Hematopoietic multipotent progenitor cell treated with erythropoietin and hydrocortisone succinate and interleukin-3 and kit ligand, for 15 days (in vitro differentiated cells): Measurements from ENCODE around the gene IL17C.
A peak's percentile ranks its signal among the peaks of the same experiment; 100 is the strongest.
"Not testable (repeated sequence)": the region's sequence is repeated elsewhere in the genome, so short reads cannot be mapped to it uniquely, and the experiment has no call there.

ENCODE experiments used
- DNase-seq: peaks from one replicate; pipeline ENCODE4 v3.0.0-alpha.2; 2015; ENCODE audit warnings: low spot score

IL17C gene

DNA sequence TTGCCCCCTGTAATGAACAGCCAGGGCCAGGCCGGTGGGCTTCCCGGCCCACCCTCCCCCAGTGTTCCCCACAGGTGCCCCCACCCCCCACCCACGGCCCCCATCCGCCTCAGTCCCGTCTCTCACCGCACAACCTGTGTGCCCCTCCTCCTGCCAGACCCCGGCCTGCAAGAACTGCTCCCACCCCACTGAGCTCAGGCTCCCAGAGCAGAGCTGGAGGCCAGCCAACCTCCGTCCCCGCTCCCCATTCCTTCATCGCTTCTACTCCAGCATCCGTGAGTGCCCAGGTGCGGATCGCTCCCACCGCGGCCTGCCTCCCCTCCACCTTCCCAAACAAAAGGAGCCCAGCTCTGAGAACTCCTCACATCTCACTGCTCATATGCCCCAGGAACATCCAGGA is 20.3 kb downstream of the IL17C start:
- no peak for DNase-seq

DNA sequence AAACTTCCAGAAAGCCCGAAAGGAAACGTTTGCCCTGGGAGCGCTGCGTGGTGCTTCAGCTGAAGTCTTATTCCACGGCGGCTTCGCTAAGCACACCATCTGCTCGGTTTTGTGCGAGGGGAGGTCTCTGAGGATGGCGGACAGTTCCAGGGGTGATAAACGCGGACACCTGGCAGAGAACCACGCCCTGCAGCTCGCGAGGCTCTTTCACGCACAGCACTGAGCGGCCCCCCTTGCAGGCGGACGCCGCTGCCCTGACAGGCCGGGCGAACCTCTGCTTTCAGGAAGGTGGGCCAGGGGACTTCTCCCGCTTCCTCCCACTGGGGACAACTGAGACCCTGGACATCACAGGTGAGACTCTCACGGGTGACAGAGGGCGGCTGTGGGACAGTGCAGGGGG is 20.8 kb downstream of the IL17C start:
- DNase-seq = no peak

DNA sequence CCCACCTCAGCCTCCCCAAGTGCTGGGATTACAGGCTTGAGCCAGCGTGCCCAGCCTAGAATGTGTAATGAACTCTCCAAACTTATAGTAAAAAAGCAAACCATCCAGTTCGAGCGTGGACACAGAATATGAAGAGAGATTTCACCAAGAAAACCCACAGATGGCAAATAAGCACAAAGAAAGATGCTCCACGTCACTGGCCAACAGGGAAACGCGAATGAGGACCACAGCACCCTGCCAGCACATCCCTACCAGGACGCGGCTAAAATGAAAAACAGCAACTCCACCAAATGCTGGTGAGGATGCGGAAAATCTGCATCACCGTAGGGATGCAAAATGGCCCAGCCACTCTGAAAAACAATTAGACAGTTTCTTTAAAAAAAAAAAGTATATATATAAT is 23.1 kb downstream of the IL17C start:
- no peak for DNase-seq

DNA sequence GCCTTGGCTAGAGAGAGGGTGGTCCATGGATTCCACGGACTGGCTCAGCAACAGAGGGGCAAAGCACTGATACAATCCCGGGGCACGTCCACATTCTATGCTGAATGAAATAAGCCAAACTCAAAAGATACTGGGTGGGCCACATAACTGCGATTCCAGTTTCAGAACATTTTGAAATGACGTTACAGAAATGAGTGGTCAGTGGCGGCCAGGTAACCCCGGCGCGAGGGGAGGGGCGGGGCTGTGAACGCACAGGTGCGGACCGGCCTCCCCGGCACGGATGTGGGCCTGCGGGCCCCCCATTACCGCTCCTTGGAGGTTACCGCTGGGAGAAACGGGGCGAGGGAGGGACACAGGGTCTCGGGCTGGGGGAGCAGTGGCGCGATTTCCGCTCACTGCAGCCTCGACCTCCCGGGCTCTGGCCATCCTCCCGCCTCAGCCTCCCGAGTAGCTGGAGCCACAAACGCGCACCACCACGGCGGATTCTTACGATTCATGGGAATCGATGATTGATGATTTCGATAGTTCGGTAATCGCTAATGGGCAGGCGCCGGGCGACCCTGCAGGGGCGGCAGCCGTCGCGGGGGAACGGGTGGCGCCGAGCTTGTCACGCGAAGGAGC is 24.0 kb downstream of the IL17C start:
- no peak for DNase-seq

DNA sequence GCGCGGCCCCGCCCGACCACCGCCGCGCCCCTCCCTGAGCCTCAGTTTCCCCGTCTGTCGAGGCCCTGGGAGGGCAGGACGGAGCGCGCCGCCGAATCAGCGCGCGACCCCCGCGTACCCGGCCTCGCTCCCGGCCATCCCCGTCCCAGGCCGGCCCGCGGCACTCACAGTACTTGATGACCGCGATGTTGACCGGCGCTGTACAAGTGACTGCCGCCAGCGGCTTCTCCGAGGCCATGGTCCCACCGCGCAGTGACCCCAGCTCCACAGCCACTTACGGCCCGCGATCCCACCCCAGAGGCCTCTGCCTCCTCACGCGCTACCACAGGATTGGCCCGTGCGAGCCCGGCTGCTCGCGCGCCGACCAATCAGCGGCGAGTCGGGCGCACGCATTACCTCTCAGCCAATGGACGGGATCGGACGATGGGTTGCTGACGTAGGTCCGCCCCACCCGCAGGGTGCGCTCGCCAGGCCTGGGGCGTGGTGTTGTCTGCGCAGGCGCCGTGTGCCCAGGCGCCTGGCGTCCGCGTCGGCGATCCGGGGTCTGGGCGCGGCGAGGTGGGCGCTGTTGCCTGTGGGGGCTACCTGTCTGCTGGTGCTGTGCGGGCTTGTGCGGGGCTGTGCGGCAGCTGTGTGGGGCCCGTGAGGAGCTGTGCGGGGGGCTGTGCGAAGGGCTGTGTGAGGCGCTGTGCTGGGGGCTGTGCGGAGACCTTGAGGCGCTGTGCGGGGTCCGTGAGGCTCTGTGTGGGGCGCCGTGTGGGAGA is 24.7 kb downstream of the IL17C start, which contains the start of gene MVD:
Gene MVD (minus strand): TSS at position 249 of the 764 bp plus-strand sequence. CDS start 11 bp downstream, at position 238.
- peak; percentile 98 for DNase-seq

DNA sequence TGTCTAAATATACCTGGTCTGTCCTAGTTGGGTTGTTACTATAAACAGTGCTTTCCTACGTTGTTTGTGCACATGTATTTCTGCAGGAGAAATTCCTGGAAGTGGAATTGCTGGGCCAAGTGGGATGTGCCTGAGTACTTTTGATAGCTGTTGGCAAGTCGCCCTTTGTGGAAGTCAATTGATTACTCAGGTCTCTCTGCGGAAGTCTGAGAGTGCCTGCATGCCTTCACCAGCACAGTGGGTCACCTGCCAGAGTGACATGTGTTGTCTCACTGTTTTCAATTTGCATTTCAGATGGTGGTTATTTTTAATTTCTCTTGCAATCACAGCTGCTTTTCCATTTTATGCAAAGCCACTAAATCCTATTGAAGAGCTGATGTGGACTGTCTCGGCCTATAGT is 26.8 kb downstream of the IL17C start:
- DNase-seq = no peak

DNA sequence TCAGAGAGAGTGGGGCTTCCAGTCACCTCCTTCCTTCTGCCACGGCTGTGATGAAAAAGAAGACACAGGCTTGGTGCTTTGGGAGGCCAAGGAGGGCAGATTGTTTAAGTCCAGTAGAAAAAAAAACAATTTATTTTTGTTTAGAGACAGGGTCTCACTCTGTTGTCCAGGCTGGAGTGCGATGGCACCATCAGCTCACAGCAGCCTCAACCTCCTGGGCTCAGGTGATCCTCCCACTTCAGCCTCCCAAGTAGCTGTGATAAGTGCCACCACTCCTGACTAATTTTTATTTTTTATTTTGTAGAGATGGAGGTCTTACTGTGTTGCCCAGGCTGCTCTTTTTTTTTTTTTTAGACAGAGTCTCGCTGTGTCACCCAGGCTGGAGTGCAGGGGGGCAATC is 27.2 kb downstream of the IL17C start:
- DNase-seq = no peak

DNA sequence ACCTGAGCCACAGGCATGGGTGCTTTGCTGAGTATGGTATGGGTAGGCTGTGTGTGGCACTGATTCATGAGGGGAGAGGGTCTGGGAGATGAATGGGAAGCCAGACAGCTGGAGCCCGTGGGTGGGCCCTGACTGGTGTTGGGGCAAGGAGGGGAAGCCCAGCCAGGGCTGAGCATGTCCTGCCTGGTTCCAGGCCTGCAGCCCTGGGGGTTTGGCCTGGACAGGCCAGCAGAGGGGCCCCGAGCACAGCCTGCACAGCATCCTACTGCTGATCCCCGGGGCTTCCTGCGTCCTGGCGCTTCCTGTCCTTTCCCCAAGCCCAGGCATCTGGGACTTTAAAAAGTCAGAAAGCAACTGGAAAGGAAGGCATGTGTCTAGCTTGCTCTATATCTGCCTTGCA is 29.1 kb downstream of the IL17C start:
- DNase-seq = no peak

DNA sequence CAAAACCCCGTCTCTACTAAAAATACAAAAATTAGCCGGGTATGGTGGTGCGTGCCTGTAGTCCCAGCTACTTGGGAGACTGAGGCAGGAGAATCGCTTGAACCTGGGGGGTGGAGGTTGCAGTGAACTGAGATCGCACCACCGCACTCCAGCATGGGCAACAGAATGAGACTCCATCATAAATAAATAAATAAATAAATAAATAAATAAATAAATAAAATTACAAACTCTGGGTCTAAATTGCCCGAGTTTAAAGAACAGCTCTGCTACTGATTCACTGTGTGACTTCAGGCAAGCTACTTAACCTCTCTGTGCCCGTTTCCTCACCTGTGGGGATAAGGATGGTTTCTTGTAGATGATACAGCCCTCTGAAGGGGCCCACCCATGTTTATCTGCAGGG is 31.1 kb downstream of the IL17C start:
- not testable (repeated sequence) for DNase-seq

DNA sequence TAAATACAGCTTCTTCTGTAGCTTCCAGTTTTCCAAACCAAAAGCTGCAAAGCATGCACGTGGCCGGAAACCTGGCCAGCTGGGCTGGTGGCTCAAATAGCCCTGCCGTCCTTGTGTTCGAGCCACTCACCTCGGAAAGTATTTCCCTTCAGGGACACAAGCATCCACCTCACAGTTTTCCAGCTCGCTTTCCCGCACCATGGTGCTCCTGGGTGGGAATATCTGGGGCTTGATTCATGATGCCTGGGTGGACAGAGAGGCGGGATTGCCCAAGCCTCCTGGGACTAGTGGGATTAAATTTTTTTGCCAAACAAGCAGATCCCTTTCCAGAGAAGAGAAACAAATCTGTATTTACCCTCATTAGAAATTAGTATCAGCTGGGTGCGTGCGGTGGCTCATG is 31.6 kb downstream of the IL17C start:
- DNase-seq = no peak

DNA sequence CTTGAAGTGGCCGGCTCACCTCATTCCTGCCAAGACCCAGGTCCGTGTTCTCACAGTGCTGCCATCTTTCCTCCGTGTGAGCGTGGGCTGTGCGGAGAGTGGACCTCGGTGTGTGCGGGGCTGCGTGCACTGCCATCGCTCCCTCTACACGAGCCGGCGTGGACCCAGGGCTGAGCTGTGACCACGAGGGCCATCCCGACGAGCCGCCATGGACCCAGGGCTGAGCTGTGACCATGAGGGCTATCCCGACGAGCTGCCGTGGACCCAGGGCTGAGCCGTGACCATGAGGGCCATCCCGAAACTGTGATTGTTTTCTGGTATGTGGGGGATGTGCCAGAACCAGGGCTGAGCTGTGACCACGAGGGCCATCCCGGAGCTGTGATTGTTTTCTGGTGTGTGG is 33.4 kb downstream of the IL17C start:
- no peak for DNase-seq

DNA sequence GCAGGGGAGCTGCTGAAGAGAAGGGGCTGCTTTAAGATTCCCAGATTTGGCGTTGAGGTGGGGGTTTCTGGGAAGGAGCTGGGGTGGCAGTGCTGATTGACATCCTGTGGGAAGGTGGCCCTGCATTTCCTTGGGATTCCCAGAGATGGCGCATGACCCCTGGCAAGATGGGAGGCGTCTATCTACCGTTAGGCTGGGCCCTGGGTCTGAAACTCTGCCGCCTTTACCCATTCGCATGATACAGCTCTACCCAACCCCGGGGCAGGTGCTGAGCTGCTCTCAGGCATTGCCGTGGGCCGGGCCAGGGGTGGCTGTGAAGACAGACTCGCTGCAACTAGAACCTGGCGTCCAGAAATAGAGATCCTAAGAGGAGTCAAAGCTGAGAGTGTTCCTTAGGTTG is 34.4 kb downstream of the IL17C start:
- DNase-seq = no peak

DNA sequence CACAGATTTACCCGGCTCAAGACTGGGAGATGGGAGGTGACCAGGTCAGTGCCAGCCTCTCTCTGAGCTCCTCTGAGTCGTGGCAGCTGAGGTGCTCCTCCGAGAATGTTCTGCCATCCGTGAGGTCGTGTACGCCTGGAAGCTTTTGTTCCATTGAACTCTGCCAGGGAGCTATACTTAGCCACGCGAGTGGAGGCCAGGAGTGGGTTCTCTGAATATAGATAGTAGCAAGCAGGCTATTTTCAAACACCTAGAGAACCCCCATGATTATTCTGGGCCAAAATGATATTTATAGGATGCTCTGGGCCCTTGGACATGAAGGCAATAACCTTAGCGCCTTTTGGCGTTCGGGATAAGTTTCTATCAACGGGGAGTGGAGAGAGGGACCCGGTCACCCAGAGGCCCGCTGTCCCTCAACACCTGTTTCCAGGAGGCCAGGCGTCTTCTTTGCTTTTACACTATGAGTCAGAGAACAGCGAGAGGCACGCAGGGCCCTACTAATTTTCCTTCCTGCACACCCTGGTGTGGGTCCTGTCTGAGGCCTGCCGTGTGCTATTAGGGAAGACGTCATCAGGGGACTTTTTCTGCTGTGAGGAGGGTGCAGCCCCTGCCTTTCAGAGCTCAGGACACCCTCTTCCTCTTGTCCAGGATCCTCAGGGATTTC is 35.5 kb downstream of the IL17C start:
- DNase-seq = no peak

DNA sequence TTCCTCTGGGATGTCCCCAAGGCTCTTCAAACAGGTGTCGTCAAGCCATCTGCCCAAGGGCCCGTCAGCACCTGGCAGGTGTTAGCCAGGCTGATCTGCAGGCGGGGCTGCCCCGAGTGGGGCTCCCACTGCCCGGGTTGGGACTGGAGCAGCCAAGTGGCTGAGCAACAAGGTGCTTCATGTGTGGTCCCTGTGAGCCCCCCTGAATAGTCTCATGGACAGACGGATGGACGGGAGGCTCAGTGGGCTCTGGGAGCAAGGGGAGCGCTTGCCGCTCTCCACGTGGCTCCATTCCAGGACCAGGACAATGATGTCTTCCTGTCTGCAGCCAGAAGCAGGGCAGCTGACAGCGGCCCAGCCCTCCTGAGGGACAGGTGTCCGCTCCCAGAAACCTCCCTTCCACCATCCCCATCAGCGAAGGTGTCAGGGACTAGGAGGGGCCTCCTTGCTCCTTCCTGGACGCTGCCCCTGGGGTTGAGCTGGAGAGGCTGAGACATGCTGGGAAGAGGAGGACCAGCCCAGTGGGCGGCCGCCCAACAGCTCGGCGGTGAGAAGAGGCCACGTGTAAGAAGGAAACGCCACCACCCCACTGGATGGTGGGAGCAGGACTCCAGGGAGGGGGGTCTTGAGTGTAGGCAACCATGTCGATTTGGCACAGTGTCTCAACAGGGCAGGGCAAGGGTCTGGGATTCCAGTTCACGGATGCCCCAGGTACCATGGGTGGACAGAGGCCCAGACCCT is 38.3 kb downstream of the IL17C start:
- DNase-seq = no peak

DNA sequence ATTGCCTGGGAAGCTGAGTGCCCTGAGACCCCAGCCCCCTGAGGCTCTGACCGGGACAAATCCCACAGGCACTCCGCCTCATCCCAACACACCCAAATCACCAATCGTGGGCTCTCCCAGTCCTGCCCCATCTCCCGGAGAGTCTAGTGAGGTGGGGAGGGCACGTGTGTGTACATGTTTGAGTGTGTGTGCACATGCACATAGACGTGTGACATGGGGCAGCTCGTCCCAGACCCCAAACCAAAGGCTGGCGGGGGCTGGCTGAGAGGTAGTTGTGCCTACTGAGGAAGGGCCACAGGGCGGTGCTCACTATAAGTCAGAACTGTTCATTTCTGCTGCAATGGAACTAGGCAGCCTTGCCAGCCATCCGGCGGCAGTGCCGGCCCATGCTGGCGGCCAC is 39.3 kb downstream of the IL17C start:
- no peak for DNase-seq

DNA sequence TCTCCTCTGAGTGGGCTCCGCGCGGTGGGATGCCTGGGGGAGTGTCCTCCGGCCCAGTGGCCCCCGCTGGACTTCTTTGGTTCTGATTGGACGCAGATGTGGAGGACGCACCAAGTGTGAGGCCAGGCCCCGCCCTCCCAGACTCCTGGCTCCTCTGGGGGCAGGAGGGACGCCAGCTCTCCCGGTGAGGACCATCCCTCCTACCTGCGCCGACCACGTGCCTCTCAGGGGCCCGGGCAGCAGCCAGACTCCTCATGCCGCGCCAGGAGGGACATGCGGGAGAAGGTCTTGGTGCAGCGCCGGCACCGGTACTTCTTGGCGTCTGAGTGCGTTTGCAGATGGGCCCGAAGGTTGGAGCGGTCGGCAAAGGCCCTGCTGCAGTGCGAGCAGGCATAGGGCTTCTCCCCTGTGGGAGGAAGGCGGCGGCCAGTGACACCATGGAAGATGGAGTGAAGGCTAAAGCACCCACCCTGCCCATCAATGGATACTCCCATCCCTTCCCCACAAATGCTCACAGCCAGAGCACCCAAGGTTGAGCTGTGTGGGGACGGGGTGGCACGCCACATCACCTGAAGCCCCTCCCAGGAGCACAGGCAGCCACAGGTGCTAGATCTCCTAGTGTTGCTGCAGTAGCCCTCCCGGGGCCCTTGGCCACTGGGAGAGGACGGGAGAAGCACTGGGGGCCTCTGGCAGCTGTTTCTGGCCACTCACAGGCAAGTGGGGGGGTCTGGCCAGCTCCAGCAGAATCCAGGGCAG is 40.0 kb downstream of the IL17C start:
- no peak for DNase-seq

DNA sequence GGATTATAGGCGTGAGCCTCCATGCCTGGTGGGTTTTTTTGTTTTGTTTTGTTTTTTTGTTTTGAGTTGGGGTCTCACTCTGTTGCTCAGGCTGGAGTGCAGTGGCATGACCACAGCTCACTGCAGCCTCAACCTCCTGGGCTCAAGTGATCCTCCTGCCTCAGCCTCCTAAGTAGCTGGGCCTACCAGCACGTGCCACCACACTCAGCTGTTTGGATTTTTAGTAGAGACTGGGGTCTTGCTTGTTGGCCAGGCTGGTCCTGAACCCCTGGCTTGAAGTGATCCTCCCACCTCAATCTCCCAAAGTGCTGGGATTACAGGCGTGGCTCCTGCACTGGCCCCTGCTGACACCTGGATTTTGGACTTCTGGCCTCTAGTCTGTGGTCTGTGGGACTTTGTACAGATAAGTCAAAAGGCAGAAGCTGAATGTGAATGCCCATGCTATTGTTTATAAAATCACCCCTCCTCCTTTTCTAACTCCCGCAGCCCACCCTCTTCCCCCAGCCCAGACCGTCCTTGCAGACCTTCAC is 42.2 kb downstream of the IL17C start:
- no peak for DNase-seq

DNA sequence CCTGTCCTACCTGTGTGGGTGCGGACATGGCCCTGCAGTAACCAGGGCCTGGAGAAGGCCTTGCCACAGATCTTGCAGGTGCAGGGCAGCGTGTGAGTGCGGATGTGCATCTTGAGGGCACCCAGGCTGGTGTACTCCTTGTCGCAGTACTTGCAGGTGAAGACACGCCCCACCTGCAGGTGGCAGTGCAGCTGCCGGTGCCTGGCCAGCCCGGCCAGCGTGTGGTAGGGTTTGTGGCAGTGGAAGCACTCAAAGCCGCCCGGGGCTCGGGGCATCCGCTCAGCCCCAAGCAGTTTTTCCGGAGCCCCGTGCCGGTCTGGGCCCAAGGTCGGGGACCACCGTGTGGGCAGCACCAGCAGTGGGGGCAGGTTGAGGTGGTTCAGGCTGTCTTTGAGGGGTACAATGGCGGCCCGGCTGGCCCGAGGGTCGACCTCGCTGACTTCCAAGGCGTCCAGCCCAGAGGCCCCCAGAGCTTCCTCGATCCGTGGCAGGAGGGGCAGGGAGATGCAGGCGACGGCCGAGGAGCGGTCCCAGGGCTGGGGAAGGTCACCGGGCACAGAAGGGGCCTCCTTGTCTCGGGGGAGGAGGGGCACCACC is 42.8 kb downstream of the IL17C start:
- no peak for DNase-seq

DNA sequence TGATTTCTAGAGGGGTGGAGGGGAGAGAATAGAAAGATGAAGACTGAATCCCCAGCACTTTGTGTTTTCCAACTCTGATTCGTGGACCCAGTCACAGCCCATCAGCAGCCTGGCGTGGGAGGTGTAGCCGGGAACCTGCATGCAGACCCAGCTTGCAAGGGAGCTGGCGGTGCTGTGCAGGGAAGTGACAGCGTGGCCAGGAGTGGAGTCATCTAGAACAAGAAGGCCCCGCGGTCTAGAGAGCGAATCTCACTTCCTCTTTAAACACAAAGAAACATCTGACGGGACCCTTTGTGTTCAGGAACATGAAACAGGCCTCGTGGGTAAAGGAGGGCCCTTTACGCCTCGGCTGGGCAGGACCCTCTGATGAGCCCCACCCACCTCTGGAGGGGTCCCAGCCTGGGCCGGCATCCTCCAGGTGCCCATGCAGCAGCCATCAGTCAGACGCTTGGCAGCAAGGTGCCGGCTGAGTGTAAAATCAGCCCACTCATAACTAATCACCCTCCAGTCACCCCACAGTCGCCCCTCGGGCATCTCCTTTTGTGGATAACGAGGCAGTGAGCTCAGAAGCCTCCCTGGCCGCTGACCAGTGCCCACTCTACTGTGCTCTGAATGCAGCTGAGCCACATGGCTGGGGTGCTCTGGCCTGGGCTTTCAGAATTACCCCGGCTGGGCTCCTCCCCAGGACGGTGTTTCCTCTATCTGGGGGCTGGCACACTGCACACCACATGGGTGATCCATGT is 43.5 kb downstream of the IL17C start:
- no peak for DNase-seq

DNA sequence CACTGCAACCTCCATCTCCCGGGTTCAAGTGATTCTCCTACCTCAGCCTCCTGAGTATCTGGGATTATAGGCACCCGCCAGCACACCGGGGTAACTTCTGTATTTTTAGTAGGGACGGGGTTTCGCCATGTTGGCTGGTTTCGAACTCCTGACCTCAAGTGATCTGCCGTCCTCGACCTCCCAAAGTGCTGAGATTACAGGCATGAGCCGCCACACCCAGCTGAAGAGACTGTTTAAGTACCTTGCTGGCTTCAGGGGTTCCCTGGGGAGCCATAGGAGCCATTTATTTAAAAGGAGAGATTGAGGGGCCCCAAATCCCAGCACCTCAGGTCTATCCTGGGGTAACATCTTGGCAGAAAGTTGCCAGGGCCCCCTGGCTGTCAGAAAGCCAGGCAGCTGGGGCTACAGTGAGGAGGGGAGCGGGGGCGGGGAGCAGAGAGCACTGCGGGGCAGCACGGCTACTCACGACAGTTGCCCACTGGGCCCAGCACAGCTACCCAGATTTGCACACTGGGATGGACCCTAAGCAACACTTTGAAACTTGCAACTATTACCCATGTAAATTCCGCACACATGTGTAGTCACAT is 46.3 kb downstream of the IL17C start:
- DNase-seq = no peak
